Progenitor cell of endocrine pancreas (in vitro differentiated cells): ENCODE measurements around the gene KDM2A. TPM values are rescaled to one million over a fixed set of nuclear protein-coding genes. Genes with fewer than 3 reads are reported as not detected.

ENCODE experiments used
- DNase-seq: peaks from one replicate; pipeline ENCODE4 v3.0.0; 2021; ENCODE audit warnings: low spot score; ENCODE audit not compliant: unreplicated experiment
- H3K27ac Mint-ChIP-seq: 2 replicates; pipeline ENCODE4 v1.8.0; 2021; ENCODE audit warnings: mild to moderate bottlenecking, moderate library complexity, mixed read lengths
- H3K27me3 Mint-ChIP-seq: 2 replicates; pipeline ENCODE4 v1.8.0; 2021; ENCODE audit warnings: mixed read lengths
- H3K36me3 Mint-ChIP-seq: 2 replicates; pipeline ENCODE4 v1.8.0; 2022; ENCODE audit warnings: mixed read lengths; ENCODE audit not compliant: insufficient read depth
- H3K4me1 Mint-ChIP-seq: 2 replicates; pipeline ENCODE4 v1.8.0; 2021; ENCODE audit warnings: low read depth, mixed read lengths
- H3K4me3 Mint-ChIP-seq: 2 replicates; pipeline ENCODE4 v1.8.0; 2021; ENCODE audit warnings: low read depth, mild to moderate bottlenecking, moderate library complexity, mixed read lengths
- H3K9me3 Mint-ChIP-seq: 2 replicates; pipeline ENCODE4 v1.8.0; 2021; ENCODE audit warnings: low read depth, mixed read lengths
- total RNA-seq: library from RNA; stranded (reverse); gene quantifications from 2 replicates; pipeline ENCODE4 v1.2.1, GENCODE V29; 2021
- TF ChIP-seq, protein P1 (sequence below): fragments of 200-600 bp; sonication (generic); IDR thresholded peaks from one replicate; pipeline ENCODE4 v1.5.0; 2021; ENCODE audit warnings: antibody characterized with exemption, mild to moderate bottlenecking; ENCODE audit not compliant: unreplicated experiment

Gene KDM2A
- total RNA-seq, 1 donor from 2014 or later = 108 TPM

DNA sequence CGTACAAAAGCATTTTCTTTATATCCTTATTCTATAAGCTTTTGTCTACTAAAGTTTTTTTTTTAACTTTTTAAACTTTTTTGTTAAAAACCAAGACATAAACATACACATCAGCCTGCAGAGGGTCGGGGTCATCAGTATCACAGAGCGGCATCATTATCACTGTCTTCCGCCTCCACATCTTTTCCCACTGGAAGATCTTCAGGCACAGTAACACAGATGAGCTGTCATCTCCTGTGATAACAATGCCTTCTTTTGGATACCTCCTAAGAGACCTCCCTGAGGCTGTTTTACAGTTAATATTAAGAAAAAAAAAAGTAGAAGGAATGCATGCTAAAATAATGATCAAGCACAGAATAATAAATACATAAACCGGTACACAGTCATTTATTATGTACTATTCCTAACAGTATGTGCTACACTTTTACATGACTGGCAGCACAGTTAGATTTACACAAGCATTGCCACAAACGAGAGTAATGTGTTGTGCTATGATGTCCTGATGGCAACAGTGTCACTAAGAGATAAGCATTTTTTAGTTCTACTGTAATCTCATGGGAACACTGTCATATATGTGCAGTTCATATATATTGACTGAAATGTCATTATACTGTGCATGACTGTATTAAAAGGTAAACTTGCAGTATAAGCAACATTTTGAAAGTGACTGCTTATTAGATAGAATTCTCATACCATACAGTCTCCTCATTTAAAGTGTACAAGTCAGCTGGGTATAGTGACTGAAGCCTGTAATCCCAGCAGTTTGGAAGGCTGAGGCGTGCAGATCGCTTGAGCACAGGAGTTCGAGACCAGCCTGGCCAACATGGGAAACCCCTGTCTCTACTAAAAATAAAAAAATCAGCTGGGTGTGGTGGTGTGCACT, 58.6 kb downstream of the KDM2A start:
- TF ChIP-seq, protein P1, sequence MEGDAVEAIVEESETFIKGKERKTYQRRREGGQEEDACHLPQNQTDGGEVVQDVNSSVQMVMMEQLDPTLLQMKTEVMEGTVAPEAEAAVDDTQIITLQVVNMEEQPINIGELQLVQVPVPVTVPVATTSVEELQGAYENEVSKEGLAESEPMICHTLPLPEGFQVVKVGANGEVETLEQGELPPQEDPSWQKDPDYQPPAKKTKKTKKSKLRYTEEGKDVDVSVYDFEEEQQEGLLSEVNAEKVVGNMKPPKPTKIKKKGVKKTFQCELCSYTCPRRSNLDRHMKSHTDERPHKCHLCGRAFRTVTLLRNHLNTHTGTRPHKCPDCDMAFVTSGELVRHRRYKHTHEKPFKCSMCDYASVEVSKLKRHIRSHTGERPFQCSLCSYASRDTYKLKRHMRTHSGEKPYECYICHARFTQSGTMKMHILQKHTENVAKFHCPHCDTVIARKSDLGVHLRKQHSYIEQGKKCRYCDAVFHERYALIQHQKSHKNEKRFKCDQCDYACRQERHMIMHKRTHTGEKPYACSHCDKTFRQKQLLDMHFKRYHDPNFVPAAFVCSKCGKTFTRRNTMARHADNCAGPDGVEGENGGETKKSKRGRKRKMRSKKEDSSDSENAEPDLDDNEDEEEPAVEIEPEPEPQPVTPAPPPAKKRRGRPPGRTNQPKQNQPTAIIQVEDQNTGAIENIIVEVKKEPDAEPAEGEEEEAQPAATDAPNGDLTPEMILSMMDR = no peak
- H3K27me3 Mint-ChIP-seq = no peaks in the 10 kb centered on the region
- H3K27ac Mint-ChIP-seq = peak overlapping the region; percentile 20
- no peak overlapping the region for H3K4me3 Mint-ChIP-seq
- H3K9me3 Mint-ChIP-seq = no peaks in the 10 kb centered on the region
- no peak for DNase-seq
- H3K4me1 Mint-ChIP-seq = no peaks in the 10 kb centered on the region
- H3K36me3 Mint-ChIP-seq = peaks cover 10% of the 10 kb centered on the region

DNA sequence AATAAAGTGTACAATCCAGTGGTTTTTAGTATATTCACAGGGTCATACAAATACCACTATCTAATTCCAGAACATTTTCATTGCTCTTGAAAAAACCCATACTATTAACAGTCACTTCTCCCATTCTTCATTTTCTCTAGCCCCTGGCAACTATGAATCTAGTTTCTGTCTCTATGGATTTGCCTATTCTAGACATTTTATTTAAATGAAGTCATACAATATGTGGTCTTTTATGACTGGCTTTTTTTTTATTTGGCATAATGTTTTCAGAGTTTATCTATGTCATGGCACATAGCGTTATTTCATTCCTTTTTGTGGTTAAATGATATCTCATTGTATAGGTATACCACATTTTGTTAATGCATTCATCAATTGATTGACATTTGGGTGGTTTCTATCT, 59.4 kb downstream of the KDM2A start:
- Mint-ChIP-seq H3K4me3 (no peak overlapping the region), H3K4me1 (no peaks in the 10 kb centered on the region)

DNA sequence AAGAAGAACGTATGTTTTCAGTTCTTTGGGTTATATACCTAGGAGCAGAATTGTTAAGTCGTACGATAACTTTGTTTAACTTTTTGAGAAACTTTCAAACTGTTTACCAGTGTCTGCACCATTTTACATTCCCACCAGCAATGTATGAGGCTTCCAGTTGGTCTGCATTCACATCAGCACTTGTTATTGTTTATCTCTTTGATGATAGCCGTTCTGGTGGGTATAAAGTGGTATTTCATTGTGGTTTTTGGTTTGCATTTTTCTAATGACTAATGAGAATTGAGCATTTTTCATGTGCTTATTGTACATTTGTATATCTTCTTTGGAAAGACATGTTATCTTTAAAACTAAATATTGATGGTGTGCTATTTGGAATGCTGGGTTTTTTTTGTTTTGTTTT, 59.8 kb downstream of the KDM2A start:
- H3K27ac Mint-ChIP-seq = no peak overlapping the region
- TF ChIP-seq, protein P1 = no peak
- DNase-seq = no peak
- no peaks in the 10 kb centered on the region for H3K27me3 Mint-ChIP-seq
- H3K36me3 Mint-ChIP-seq = peaks cover 14% of the 10 kb centered on the region
- H3K4me3 Mint-ChIP-seq = no peak overlapping the region
- H3K9me3 Mint-ChIP-seq = no peaks in the 10 kb centered on the region
- no peaks in the 10 kb centered on the region for H3K4me1 Mint-ChIP-seq

More for the DNA sequence above, 59.4 kb downstream of the KDM2A start:
- Mint-ChIP-seq H3K27ac (no peak overlapping the region), H3K36me3 (peaks cover 14% of the 10 kb centered on the region), H3K27me3 (no peaks in the 10 kb centered on the region), H3K9me3 (no peaks in the 10 kb centered on the region)
- TF ChIP-seq, protein P1 = no peak
- DNase-seq = no peak

DNA sequence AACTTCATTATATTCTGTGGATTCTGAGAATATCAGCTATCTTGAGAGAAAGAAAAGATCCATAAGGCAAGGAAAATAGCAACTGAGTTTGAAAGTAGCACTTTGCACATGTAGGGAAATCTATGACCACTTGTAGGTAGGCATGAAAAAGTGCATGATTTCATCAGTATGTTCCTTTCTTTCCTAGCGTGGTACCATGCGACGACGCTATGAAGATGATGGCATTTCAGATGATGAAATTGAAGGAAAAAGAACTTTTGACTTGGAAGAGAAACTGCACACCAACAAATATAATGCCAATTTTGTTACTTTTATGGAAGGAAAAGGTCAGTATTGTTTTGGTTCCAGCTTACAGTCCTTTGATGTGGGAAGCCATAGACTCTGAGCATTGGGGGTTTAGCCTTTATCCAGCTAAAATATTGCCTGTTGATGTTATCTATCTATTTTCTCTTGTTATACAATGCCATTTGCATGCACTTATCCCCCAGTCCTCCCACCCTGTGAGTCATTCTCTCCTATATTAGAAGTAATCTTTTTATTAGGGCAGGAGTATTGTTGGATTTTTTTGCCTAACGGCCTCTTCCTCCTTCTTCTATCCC, 60.9 kb downstream of the KDM2A start:
- no peak overlapping the region for H3K4me3 Mint-ChIP-seq
- DNase-seq = no peak
- no peak overlapping the region for H3K27ac Mint-ChIP-seq
- no peaks in the 10 kb centered on the region for H3K4me1 Mint-ChIP-seq
- H3K36me3 Mint-ChIP-seq = peaks cover 17% of the 10 kb centered on the region
- H3K9me3 Mint-ChIP-seq = no peaks in the 10 kb centered on the region
- no peaks in the 10 kb centered on the region for H3K27me3 Mint-ChIP-seq
- TF ChIP-seq, protein P1 = no peak

DNA sequence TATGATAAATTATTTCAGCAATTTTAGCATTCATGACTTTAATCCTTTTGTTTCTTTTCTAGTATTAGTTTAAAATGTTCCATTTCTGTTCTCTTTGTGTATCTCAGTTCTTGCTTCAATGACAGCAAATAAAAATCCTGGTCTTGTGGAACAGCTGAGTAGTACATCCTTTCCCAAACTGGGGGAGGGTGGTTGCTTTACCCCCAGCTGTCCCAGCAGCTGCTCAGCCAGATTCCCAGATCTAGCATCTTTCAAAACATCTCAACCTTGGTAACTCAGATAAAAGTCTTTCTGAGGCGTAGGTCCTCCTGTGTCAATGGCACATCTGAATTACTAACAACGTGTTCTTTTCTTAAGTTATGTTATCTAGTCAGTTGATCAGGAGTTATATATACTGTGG, 75.0 kb downstream of the KDM2A start:
- Mint-ChIP-seq H3K27ac (no peak overlapping the region), H3K36me3 (peaks cover 17% of the 10 kb centered on the region), H3K4me1 (peaks cover 2% of the 10 kb centered on the region)

More for the DNA sequence above, 75.0 kb downstream of the KDM2A start:
- TF ChIP-seq, protein P1 = no peak
- no peak for DNase-seq
- Mint-ChIP-seq H3K4me3 (no peak overlapping the region), H3K27me3 (no peaks in the 10 kb centered on the region), H3K9me3 (no peaks in the 10 kb centered on the region)
